Prostate gland (tissue), 2 donors: ENCODE results near the gene KIF5C.

ENCODE experiments used
- POLR2A ChIP-seq: fragments of 450-650 bp; IDR thresholded peaks from one replicate; pipeline ENCODE4 v1.6.1; 2016; ENCODE audit warnings: antibody characterized with exemption, mild to moderate bottlenecking
- POLR2AphosphoS5 ChIP-seq: sonication (generic); formaldehyde crosslinking; IDR thresholded peaks from one replicate; pipeline ENCODE4 v1.6.1; 2017; ENCODE audit warnings: antibody characterized with exemption
- TF ChIP-seq, protein P1 (sequence below), 4 experiments: fragments of 200-600 bp in 2 of 4; fragments of 450-650 bp in 2 of 4; sonication (generic) in 2 of 4; IDR thresholded peaks; 1 replicate in 3 of 4; 2 replicates in 1 of 4; pipeline ENCODE4 v1.5.1; 2016 to 2019; ENCODE audit warnings: antibody characterized with exemption in 4 of 4, mild to moderate bottlenecking in 2 of 4, moderate library complexity in 2 of 4

GRCh38 chr2:148888986-148889385 is 14.0 kb downstream of the KIF5C start:
- TF ChIP-seq, protein P1, sequence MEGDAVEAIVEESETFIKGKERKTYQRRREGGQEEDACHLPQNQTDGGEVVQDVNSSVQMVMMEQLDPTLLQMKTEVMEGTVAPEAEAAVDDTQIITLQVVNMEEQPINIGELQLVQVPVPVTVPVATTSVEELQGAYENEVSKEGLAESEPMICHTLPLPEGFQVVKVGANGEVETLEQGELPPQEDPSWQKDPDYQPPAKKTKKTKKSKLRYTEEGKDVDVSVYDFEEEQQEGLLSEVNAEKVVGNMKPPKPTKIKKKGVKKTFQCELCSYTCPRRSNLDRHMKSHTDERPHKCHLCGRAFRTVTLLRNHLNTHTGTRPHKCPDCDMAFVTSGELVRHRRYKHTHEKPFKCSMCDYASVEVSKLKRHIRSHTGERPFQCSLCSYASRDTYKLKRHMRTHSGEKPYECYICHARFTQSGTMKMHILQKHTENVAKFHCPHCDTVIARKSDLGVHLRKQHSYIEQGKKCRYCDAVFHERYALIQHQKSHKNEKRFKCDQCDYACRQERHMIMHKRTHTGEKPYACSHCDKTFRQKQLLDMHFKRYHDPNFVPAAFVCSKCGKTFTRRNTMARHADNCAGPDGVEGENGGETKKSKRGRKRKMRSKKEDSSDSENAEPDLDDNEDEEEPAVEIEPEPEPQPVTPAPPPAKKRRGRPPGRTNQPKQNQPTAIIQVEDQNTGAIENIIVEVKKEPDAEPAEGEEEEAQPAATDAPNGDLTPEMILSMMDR (IDR thresholded peaks at IDR 0.05), result no peak
- TF ChIP-seq POLR2A (no peak), POLR2AphosphoS5 (no peak)
